HepG2 (cell line): ENCODE measurements around the gene OASL. TPM values are rescaled to one million over a fixed set of nuclear protein-coding genes. Genes with fewer than 3 reads are reported as not detected.

ENCODE experiments used
- ELF3 ChIP-seq: IDR thresholded peaks from 2 replicates; pipeline ENCODE4 v1.6.1; 2016; ENCODE audit warnings: missing genetic modification reagents, missing compliant biosample characterization
- FOXK2 ChIP-seq: fragments of 450-650 bp; IDR thresholded peaks from 2 replicates; pipeline ENCODE4 v1.6.1; 2016
- ZNF44 ChIP-seq: sonication (generic); formaldehyde crosslinking; IDR thresholded peaks from 2 replicates; pipeline ENCODE4 v1.5.1; 2020; ENCODE audit warnings: mild to moderate bottlenecking, missing genetic modification reagents
- polyA plus RNA-seq, 8 experiments: library from polyadenylated mRNA; depleted of rRNA in 3 of 8; stranded (reverse) in 7 of 8; unstranded in 1 of 8; fragments of >200 nt; fragmentation: Illumina TruSeq in 4 of 8; extraction: Trizol in 4 of 8; gene quantifications; 2 replicates each; pipeline versions ENCODE4 v1.2.1 to v1.2.3, GENCODE V29; 2011 to 2016; ENCODE audit warnings: low read depth in 4 of 8, missing spikeins in 1 of 8, mixed read lengths in 1 of 8; ENCODE audit not compliant: insufficient read depth in 1 of 8
- total RNA-seq, 5 experiments: library from RNA; depleted of rRNA; stranded (reverse); fragments of >200 nt; fragmentation: Illumina TruSeq; extraction: Trizol; gene quantifications; 2 replicates each; pipeline ENCODE4 v1.2.3, GENCODE V29; 2016; ENCODE audit warnings: low read depth in 1 of 5
- TF ChIP-seq, protein P1 (sequence below): sonication (generic); formaldehyde crosslinking; IDR thresholded peaks from 2 replicates; pipeline ENCODE4 v1.4.0; 2020; ENCODE audit warnings: mild to moderate bottlenecking, missing genetic modification reagents, borderline replicate concordance
- TF ChIP-seq, protein P2 (sequence below): sonication (generic); formaldehyde crosslinking; IDR thresholded peaks from 2 replicates; pipeline ENCODE4 v1.8.0; 2022; ENCODE audit warnings: missing genetic modification reagents, mild to moderate bottlenecking, borderline replicate concordance
- TF ChIP-seq, protein P3 (sequence below), 2 experiments: fragments of 450-650 bp in 1 of 2; sonication (generic) in 1 of 2; formaldehyde crosslinking in 1 of 2; IDR thresholded peaks; 2 replicates each; pipeline versions ENCODE4 v1.6.1 to v1.8.0; 2016 to 2022; ENCODE audit warnings: antibody characterized with exemption in 1 of 2, mild to moderate bottlenecking in 1 of 2, missing genetic modification reagents in 1 of 2
- TF ChIP-seq, protein P4 (sequence below): sonication (generic); formaldehyde crosslinking; IDR thresholded peaks from 2 replicates; pipeline ENCODE4 v1.4.0; 2020; ENCODE audit warnings: low read depth, missing genetic modification reagents

Gene OASL
- total and polyA plus RNA-seq, 2 of the 13 experiments (the other 11 are each of a cell fraction or from before 2014, with no cell fraction given) = 0.11 to 0.22 TPM

DNA sequence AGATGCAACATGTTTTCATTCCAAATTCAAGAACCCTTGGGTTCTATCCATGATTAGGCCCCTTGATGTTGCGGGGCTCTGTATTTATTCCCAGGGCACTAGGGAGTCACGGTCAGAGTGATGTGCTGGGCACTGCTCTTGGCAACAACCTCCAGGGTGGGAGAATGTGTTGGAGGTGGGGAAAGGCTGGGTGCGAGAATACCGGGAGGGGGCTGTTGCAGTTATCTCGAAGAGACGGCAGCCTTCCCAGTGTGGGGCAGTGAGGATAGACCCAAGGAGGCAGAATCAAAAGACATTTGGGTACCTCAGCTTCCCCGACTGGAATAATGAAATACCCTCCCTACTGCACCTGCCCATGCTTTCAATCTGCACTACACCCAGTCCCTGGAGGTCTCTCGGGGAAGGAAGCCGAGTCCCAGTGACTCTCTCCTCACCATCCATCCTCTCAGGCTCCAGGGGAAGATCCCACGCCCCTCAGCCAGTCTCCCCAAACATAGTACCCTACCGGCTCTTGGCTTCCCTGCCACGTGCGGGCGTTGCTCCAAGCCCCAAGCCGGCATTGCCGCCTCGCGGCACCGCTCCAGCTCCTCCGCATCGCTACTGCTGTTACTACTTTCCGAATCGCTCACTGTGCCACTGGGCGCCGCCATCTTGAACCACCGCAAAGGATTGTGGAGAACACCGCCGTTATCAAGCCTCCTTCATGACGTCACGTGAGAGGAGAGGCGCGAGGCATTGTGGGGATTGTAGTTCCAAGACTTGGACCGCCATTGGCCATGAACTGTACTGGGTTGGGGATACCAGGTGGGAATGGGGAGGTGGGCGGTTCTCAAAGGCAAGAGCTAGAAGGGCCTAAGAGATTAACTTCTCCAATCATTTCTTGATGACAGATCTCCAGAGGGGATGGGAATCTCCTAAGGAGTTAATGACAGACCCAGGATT is 22.9 kb downstream of the OASL start, which contains the start of gene C12orf43 (continued):
- TF ChIP-seq, protein P1, sequence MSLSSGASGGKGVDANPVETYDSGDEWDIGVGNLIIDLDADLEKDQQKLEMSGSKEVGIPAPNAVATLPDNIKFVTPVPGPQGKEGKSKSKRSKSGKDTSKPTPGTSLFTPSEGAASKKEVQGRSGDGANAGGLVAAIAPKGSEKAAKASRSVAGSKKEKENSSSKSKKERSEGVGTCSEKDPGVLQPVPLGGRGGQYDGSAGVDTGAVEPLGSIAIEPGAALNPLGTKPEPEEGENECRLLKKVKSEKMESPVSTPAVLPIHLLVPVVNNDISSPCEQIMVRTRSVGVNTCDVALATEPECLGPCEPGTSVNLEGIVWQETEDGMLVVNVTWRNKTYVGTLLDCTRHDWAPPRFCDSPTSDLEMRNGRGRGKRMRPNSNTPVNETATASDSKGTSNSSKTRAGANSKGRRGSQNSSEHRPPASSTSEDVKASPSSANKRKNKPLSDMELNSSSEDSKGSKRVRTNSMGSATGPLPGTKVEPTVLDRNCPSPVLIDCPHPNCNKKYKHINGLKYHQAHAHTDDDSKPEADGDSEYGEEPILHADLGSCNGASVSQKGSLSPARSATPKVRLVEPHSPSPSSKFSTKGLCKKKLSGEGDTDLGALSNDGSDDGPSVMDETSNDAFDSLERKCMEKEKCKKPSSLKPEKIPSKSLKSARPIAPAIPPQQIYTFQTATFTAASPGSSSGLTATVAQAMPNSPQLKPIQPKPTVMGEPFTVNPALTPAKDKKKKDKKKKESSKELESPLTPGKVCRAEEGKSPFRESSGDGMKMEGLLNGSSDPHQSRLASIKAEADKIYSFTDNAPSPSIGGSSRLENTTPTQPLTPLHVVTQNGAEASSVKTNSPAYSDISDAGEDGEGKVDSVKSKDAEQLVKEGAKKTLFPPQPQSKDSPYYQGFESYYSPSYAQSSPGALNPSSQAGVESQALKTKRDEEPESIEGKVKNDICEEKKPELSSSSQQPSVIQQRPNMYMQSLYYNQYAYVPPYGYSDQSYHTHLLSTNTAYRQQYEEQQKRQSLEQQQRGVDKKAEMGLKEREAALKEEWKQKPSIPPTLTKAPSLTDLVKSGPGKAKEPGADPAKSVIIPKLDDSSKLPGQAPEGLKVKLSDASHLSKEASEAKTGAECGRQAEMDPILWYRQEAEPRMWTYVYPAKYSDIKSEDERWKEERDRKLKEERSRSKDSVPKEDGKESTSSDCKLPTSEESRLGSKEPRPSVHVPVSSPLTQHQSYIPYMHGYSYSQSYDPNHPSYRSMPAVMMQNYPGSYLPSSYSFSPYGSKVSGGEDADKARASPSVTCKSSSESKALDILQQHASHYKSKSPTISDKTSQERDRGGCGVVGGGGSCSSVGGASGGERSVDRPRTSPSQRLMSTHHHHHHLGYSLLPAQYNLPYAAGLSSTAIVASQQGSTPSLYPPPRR (CRISPR knock-in tag) = no peak; the same call in 1 of the 2 replicates
- TF ChIP-seq, protein P2, sequence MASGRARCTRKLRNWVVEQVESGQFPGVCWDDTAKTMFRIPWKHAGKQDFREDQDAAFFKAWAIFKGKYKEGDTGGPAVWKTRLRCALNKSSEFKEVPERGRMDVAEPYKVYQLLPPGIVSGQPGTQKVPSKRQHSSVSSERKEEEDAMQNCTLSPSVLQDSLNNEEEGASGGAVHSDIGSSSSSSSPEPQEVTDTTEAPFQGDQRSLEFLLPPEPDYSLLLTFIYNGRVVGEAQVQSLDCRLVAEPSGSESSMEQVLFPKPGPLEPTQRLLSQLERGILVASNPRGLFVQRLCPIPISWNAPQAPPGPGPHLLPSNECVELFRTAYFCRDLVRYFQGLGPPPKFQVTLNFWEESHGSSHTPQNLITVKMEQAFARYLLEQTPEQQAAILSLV (CRISPR knock-in tag) = no peak; the same call in 1 of the 2 replicates
- TF ChIP-seq, protein P3, sequence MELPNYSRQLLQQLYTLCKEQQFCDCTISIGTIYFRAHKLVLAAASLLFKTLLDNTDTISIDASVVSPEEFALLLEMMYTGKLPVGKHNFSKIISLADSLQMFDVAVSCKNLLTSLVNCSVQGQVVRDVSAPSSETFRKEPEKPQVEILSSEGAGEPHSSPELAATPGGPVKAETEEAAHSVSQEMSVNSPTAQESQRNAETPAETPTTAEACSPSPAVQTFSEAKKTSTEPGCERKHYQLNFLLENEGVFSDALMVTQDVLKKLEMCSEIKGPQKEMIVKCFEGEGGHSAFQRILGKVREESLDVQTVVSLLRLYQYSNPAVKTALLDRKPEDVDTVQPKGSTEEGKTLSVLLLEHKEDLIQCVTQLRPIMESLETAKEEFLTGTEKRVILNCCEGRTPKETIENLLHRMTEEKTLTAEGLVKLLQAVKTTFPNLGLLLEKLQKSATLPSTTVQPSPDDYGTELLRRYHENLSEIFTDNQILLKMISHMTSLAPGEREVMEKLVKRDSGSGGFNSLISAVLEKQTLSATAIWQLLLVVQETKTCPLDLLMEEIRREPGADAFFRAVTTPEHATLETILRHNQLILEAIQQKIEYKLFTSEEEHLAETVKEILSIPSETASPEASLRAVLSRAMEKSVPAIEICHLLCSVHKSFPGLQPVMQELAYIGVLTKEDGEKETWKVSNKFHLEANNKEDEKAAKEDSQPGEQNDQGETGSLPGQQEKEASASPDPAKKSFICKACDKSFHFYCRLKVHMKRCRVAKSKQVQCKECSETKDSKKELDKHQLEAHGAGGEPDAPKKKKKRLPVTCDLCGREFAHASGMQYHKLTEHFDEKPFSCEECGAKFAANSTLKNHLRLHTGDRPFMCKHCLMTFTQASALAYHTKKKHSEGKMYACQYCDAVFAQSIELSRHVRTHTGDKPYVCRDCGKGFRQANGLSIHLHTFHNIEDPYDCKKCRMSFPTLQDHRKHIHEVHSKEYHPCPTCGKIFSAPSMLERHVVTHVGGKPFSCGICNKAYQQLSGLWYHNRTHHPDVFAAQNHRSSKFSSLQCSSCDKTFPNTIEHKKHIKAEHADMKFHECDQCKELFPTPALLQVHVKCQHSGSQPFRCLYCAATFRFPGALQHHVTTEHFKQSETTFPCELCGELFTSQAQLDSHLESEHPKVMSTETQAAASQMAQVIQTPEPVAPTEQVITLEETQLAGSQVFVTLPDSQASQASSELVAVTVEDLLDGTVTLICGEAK (IDR thresholded peaks at IDR 0.05) = no peak
- TF ChIP-seq, protein P3 (CRISPR knock-in tag; IDR thresholded peaks at IDR 0.05) = peak; percentile 29; the same call in 1 of the 2 replicates
- TF ChIP-seq FOXK2 (no peak), ZNF44 (CRISPR knock-in tag) (peak; percentile 85; the same call in 1 of the 2 replicates), ELF3 (CRISPR knock-in tag) (peak; percentile 45; the same call in 1 of the 2 replicates)
- TF ChIP-seq, protein P4, sequence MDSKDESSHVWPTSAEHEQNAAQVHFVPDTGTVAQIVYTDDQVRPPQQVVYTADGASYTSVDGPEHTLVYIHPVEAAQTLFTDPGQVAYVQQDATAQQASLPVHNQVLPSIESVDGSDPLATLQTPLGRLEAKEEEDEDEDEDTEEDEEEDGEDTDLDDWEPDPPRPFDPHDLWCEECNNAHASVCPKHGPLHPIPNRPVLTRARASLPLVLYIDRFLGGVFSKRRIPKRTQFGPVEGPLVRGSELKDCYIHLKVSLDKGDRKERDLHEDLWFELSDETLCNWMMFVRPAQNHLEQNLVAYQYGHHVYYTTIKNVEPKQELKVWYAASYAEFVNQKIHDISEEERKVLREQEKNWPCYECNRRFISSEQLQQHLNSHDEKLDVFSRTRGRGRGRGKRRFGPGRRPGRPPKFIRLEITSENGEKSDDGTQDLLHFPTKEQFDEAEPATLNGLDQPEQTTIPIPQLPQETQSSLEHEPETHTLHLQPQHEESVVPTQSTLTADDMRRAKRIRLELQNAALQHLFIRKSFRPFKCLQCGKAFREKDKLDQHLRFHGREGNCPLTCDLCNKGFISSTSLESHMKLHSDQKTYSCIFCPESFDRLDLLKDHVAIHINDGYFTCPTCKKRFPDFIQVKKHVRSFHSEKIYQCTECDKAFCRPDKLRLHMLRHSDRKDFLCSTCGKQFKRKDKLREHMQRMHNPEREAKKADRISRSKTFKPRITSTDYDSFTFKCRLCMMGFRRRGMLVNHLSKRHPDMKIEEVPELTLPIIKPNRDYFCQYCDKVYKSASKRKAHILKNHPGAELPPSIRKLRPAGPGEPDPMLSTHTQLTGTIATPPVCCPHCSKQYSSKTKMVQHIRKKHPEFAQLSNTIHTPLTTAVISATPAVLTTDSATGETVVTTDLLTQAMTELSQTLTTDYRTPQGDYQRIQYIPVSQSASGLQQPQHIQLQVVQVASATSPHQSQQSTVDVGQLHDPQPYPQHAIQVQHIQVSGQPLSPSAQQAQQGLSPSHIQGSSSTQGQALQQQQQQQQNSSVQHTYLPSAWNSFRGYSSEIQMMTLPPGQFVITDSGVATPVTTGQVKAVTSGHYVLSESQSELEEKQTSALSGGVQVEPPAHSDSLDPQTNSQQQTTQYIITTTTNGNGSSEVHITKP (CRISPR knock-in tag) = no peak
